ENCODE results near the gene MKNK1. TPM values are rescaled to one million over a fixed set of nuclear protein-coding genes. Genes with fewer than 3 reads are reported as not detected.

MKNK1 gene
- polyA plus RNA-seq, 1 donor (not counting 4 experiments of a cell fraction or from before 2014, with no cell fraction given): 55.7 TPM

- Histone ChIP-seq H3K27me3 (ENCODE audit: control insufficient read depth, extremely low read depth, insufficient read depth, low read length) (peaks cover 15% of the 10 kb centered on the region), H3K9ac (ENCODE audit: control insufficient read depth, extremely low read depth, insufficient read depth, low read length) (no peak overlapping the region), H3K79me2 (ENCODE audit: control insufficient read depth, insufficient read depth, low read length) (no peaks in the 10 kb centered on the region), H3K36me3 (ENCODE audit: control insufficient read depth in 2 of 2, extremely low read depth in 1 of 2, insufficient read depth in 2 of 2, low read length in 2 of 2) (no peaks in the 10 kb centered on the region), H3K4me3 (ENCODE audit: control insufficient read depth in 2 of 3, extremely low read depth in 1 of 3, insufficient read depth in 2 of 3, low read depth in 1 of 3, low read length in 3 of 3) (no peak overlapping the region), H3K9me3 (ENCODE audit: control insufficient read depth, low read depth, low read length) (no peaks in the 10 kb centered on the region), H4K20me1 (ENCODE audit: control insufficient read depth, extremely low read depth, insufficient read depth, low read length) (no peaks in the 10 kb centered on the region), H3K4me1 (ENCODE audit: control insufficient read depth, extremely low read depth, insufficient read depth, low read length) (peaks cover 30% of the 10 kb centered on the region), H3K4me2 (ENCODE audit: control insufficient read depth, extremely low read depth, insufficient read depth, low read depth, low read length) (no peak overlapping the region), H3K9me1 (ENCODE audit: control insufficient read depth, extremely low read depth, insufficient read depth, low read length) (no peaks in the 10 kb centered on the region), H2AFZ (ENCODE audit: control insufficient read depth, low read length) (no peak overlapping the region), H3K27ac (ENCODE audit: control insufficient read depth, insufficient read depth, low read length) (no peak overlapping the region)
- dilution Hi-C loops (cut with MboI; ENCODE audit: extremely low pct_ligation_motif_present, low sequenced_read_pairs): no loop called here
- DNase-seq (ENCODE audit: low read depth, low spot score) (no peak), FAIRE-seq (no peak)
- TF ChIP-seq CTCF (optimal IDR thresholded peaks at IDR 0.05 in 1 of 3, IDR thresholded peaks at IDR 0.05 in 1 of 3, conservative IDR thresholded peaks at IDR 0.05 in 1 of 3; ENCODE audit: extremely low read depth in 1 of 3, insufficient read depth in 2 of 3, low read length in 3 of 3) (no peak), EZH2 (IDR thresholded peaks at IDR 0.05; ENCODE audit: low read length) (no peak)
Observed at GRCh38 chr1:46526691-46527291, 77.3 kb downstream of the MKNK1 start.

GRCh38 chr1:46526013-46526690 is 77.9 kb downstream of the MKNK1 start:
- peaks cover 15% of the 10 kb centered on the region for H3K27me3 ChIP-seq (ENCODE audit: control insufficient read depth, extremely low read depth, insufficient read depth, low read length)
- H3K9ac ChIP-seq (ENCODE audit: control insufficient read depth, extremely low read depth, insufficient read depth, low read length): no peak overlapping the region
- H3K4me3 ChIP-seq (ENCODE audit: control insufficient read depth in 2 of 3, extremely low read depth in 1 of 3, insufficient read depth in 2 of 3, low read depth in 1 of 3, low read length in 3 of 3): no peak overlapping the region
- no peaks in the 10 kb centered on the region for H3K79me2 ChIP-seq (ENCODE audit: control insufficient read depth, insufficient read depth, low read length)
- no peaks in the 10 kb centered on the region for H4K20me1 ChIP-seq (ENCODE audit: control insufficient read depth, extremely low read depth, insufficient read depth, low read length)
- FAIRE-seq (no peak), DNase-seq (ENCODE audit: low read depth, low spot score) (no peak)
- H3K27ac ChIP-seq (ENCODE audit: control insufficient read depth, insufficient read depth, low read length): no peak overlapping the region
- no peak for TF ChIP-seq CTCF (optimal IDR thresholded peaks at IDR 0.05 in 1 of 3, IDR thresholded peaks at IDR 0.05 in 1 of 3, conservative IDR thresholded peaks at IDR 0.05 in 1 of 3; ENCODE audit: extremely low read depth in 1 of 3, insufficient read depth in 2 of 3, low read length in 3 of 3)
- TF ChIP-seq EZH2 (IDR thresholded peaks at IDR 0.05; ENCODE audit: low read length): no peak
- H3K4me2 ChIP-seq (ENCODE audit: control insufficient read depth, extremely low read depth, insufficient read depth, low read depth, low read length): no peak overlapping the region
- H3K9me1 ChIP-seq (ENCODE audit: control insufficient read depth, extremely low read depth, insufficient read depth, low read length): no peaks in the 10 kb centered on the region
- H3K4me1 ChIP-seq (ENCODE audit: control insufficient read depth, extremely low read depth, insufficient read depth, low read length): peaks cover 31% of the 10 kb centered on the region
- H3K9me3 ChIP-seq (ENCODE audit: control insufficient read depth, low read depth, low read length): no peaks in the 10 kb centered on the region
- no peak overlapping the region for H2AFZ ChIP-seq (ENCODE audit: control insufficient read depth, low read length)
- dilution Hi-C loops (cut with MboI; ENCODE audit: extremely low pct_ligation_motif_present, low sequenced_read_pairs): no loop called here
- no peaks in the 10 kb centered on the region for H3K36me3 ChIP-seq (ENCODE audit: control insufficient read depth in 2 of 2, extremely low read depth in 1 of 2, insufficient read depth in 2 of 2, low read length in 2 of 2)
